Vagina (tissue), 2 donors: ENCODE data around the gene PCDHGC4. TPM values are rescaled to one million over a fixed set of nuclear protein-coding genes. Genes with fewer than 3 reads are reported as not detected.

ENCODE experiments used
- DNase-seq, 2 donors: peaks; one replicate each; pipeline ENCODE4 v3.0.0-alpha.2; 2017; ENCODE audit errors: extremely low spot score in 2 of 2
- H3K27ac ChIP-seq: fragments of 200-600 bp; sonication (generic); one replicate; pipeline ENCODE4 v1.5.1; 2019
- H3K27me3 ChIP-seq: fragments of 200-600 bp; sonication (generic); one replicate; pipeline ENCODE4 v1.5.1; 2019
- H3K36me3 ChIP-seq, 2 donors: fragments of 200-600 bp; sonication (generic); one replicate each; pipeline ENCODE4 v1.5.1; 2017 to 2019
- H3K4me1 ChIP-seq: fragments of 200-600 bp; sonication (generic); one replicate; pipeline ENCODE4 v1.5.1; 2019
- H3K4me3 ChIP-seq, 2 donors: fragments of 200-600 bp; sonication (generic); 1 replicate in 1 of 2; 2 replicates in 1 of 2; pipeline ENCODE4 v1.5.1; 2016 to 2019
- H3K9me3 ChIP-seq: fragments of 200-600 bp; sonication (generic); one replicate; pipeline ENCODE4 v1.5.1; 2019
- CTCF ChIP-seq, 3 experiments: fragments of 450-650 bp in 2 of 3; fragments of 200-600 bp in 1 of 3; sonication (generic) in 1 of 3; IDR thresholded peaks; one replicate each; pipeline ENCODE4 v1.5.1; 2017 to 2019; ENCODE audit warnings: antibody characterized with exemption in 3 of 3, mild to moderate bottlenecking in 2 of 3, moderate library complexity in 2 of 3
- POLR2A ChIP-seq, 2 donors: fragments of 450-650 bp; IDR thresholded peaks; one replicate each; pipeline ENCODE4 v1.6.1; 2017; ENCODE audit warnings: antibody characterized with exemption in 2 of 2, mild to moderate bottlenecking in 2 of 2, moderate library complexity in 2 of 2
- POLR2AphosphoS5 ChIP-seq, 2 donors: sonication (generic); formaldehyde crosslinking; IDR thresholded peaks; one replicate each; pipeline ENCODE4 v1.9.0; 2017; ENCODE audit warnings: antibody characterized with exemption in 2 of 2, mild to moderate bottlenecking in 2 of 2, low read depth in 1 of 2; ENCODE audit not compliant: insufficient read depth in 1 of 2
- intact Hi-C: fragments of 100-400 bp; cut with DNase I; formaldehyde crosslinking; loops from one replicate; pipeline ENCODE4 v1.15.1; 2023
- total RNA-seq: library from RNA; depleted of rRNA; stranded (reverse); fragments of >200 nt; gene quantifications from one replicate; pipeline ENCODE4 v1.2.3, GENCODE V29; 2016

The PCDHGC4 gene
- total RNA-seq, 1 donor from 2014 or later: 4.9 TPM

- Histone ChIP-seq H3K27me3 (no peaks in the 10 kb centered on the region), H3K9me3 (no peaks in the 10 kb centered on the region), H3K4me3 (peak overlapping the region in 1 of 2 donors; percentile 27), H3K36me3 (peaks cover 0 to 3% of the 10 kb centered on the region in 2 donors), H3K27ac (peak overlapping the region; percentile 60), H3K4me1 (peaks cover 44% of the 10 kb centered on the region)
- DNase-seq: no peak
- TF ChIP-seq POLR2AphosphoS5 (IDR thresholded peaks at IDR 0.05; ENCODE audit: insufficient read depth in 1 of 2, low read depth in 1 of 2): no peak
- no peak for TF ChIP-seq CTCF (IDR thresholded peaks at IDR 0.05)
- no peak for TF ChIP-seq POLR2A (IDR thresholded peaks at IDR 0.05)
- intact Hi-C loops: no loop called here
Measured at GRCh38 chr5:141495453-141495811, 10.6 kb downstream of the PCDHGC4 start.

DNA sequence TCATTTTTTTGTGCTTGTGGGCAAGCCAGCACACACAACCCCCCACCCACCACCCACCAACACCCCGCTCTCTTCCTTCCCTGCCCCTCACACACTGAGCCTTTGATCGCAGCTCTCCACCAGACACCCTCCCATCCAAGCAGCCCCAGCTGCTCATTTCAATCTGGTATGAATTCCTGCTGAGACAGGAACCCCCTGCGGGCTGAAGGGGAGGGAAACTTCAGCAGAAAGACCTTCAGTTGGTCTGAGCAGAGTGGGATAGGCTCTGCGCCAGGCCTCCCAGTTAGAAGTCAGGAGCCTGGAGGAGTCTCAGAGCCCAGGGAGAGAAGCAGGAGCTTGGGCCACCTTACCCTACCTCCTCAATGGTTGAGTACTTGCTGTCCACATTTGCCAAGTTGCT is 11.2 kb downstream of the PCDHGC4 start:
- H3K27ac ChIP-seq: no peak overlapping the region
- TF ChIP-seq POLR2A (IDR thresholded peaks at IDR 0.05): no peak
- DNase-seq: no peak

GRCh38 chr5:141501761-141502160 is 16.9 kb downstream of the PCDHGC4 start:
- Histone ChIP-seq H3K36me3 (peaks cover 0 to 17% of the 10 kb centered on the region in 2 donors), H3K27ac (no peak overlapping the region), H3K9me3 (no peaks in the 10 kb centered on the region), H3K4me1 (peaks cover 3% of the 10 kb centered on the region), H3K27me3 (no peaks in the 10 kb centered on the region), H3K4me3 (no peak overlapping the region)
- no peak for DNase-seq
- TF ChIP-seq POLR2A (IDR thresholded peaks at IDR 0.05) (no peak), CTCF (IDR thresholded peaks at IDR 0.05) (no peak), POLR2AphosphoS5 (IDR thresholded peaks at IDR 0.05; ENCODE audit: insufficient read depth in 1 of 2, low read depth in 1 of 2) (no peak)
- intact Hi-C loops: no loop called here

More for the DNA sequence above, 11.2 kb downstream of the PCDHGC4 start:
- H3K36me3 ChIP-seq: peaks cover 0 to 4% of the 10 kb centered on the region in 2 donors
- H3K4me1 ChIP-seq: peaks cover 44% of the 10 kb centered on the region
- no peaks in the 10 kb centered on the region for H3K27me3 ChIP-seq
- intact Hi-C loops: no loop called here
- H3K9me3 ChIP-seq: no peaks in the 10 kb centered on the region
- no peak overlapping the region for H3K4me3 ChIP-seq

DNA sequence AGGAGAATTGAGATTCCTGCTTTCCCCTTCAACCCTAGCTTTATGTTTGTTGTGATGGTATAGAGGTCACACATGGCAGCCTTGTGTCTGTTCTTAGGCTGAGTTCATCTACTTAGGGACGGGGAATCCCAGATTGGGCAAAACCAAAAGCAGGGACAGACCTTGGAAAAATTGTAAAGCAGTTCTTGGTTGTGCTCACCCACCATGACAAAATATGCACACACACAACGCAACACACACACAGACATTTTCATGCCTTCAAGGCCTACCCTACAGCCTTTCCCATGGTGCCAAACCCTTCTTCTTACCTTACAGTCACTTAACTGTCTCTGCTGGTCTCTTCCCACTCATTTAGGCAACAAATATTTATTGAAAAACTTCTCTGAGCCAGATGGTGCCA is 18.9 kb downstream of the PCDHGC4 start:
- peaks cover 23% of the 10 kb centered on the region for H3K4me1 ChIP-seq
- H3K4me3 ChIP-seq: no peak overlapping the region
- no peak overlapping the region for H3K27ac ChIP-seq
- intact Hi-C loops: no loop called here
- H3K9me3 ChIP-seq: no peaks in the 10 kb centered on the region
- no peak for DNase-seq
- H3K27me3 ChIP-seq: no peaks in the 10 kb centered on the region
- TF ChIP-seq POLR2A (IDR thresholded peaks at IDR 0.05): no peak
- no peak for TF ChIP-seq CTCF (IDR thresholded peaks at IDR 0.05)
- no peak for TF ChIP-seq POLR2AphosphoS5 (IDR thresholded peaks at IDR 0.05; ENCODE audit: insufficient read depth in 1 of 2, low read depth in 1 of 2)
- H3K36me3 ChIP-seq: peaks cover 0 to 17% of the 10 kb centered on the region in 2 donors

DNA sequence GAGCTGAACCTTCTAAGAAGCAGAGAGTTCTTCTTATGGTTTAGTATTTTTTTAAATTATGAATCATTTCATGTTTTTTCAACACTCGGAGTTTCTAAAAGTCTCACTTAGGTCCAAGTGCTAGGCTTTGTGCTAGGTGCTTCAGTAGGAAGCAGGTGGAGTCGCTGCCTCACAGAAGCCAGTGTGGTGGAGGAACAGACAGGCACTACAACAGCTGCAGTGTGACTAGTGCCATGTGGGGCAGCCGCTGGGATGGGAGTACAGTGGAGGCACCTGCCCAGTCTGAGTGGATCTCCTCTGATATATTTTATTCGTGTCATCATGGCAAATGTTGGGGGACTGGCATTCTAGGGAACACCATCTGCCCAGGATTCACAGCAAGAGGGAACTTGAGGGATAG is 19.4 kb downstream of the PCDHGC4 start:
- peaks cover 0 to 17% of the 10 kb centered on the region in 2 donors for H3K36me3 ChIP-seq
- no peaks in the 10 kb centered on the region for H3K9me3 ChIP-seq
- H3K27ac ChIP-seq: no peak overlapping the region
- intact Hi-C loops: no loop called here
- no peaks in the 10 kb centered on the region for H3K27me3 ChIP-seq
- TF ChIP-seq CTCF (IDR thresholded peaks at IDR 0.05): no peak
- TF ChIP-seq POLR2A (IDR thresholded peaks at IDR 0.05): no peak
- TF ChIP-seq POLR2AphosphoS5 (IDR thresholded peaks at IDR 0.05; ENCODE audit: insufficient read depth in 1 of 2, low read depth in 1 of 2): no peak
- H3K4me1 ChIP-seq: peaks cover 28% of the 10 kb centered on the region
- no peak overlapping the region for H3K4me3 ChIP-seq
- DNase-seq: no peak
